ENCODE measurements around the gene PTPRT. TPM values are rescaled to one million over a fixed set of nuclear protein-coding genes. Genes with fewer than 3 reads are reported as not detected.

The PTPRT gene
- total and polyA plus RNA-seq, 2 experiments from 2014 or later: not detected

- H3K4me1 ChIP-seq (ENCODE audit: insufficient read depth): no peaks in the 10 kb centered on the region
- no peaks in the 10 kb centered on the region for H3K9me2 ChIP-seq (ENCODE audit: insufficient read depth)
- H3K36me3 ChIP-seq (ENCODE audit: insufficient read depth): no peaks in the 10 kb centered on the region
- H3K4me1 Mint-ChIP-seq: no peaks in the 10 kb centered on the region
- H3K4me3 ChIP-seq: no peak overlapping the region
- peaks cover 26% of the 10 kb centered on the region; the same call in 2 of the 3 replicates for H3K36me3 Mint-ChIP-seq (ENCODE audit: low read depth)
- H3K4me2 ChIP-seq: no peak overlapping the region
- H3K27me3 Mint-ChIP-seq (ENCODE audit: insufficient read depth, low read depth, poor library complexity): peaks cover 2% of the 10 kb centered on the region
- no peaks in the 10 kb centered on the region for H3K27me3 ChIP-seq (ENCODE audit: insufficient read depth)
- no peaks in the 10 kb centered on the region for H3F3A ChIP-seq (replicated peaks; ENCODE audit: low read depth)
- DNase-seq (ENCODE audit: low spot score): no peak
- no peak overlapping the region for H3K27ac Mint-ChIP-seq
- peaks cover 90% of the 10 kb centered on the region for H3K9me3 Mint-ChIP-seq
- TF ChIP-seq ZNF331 (CRISPR knock-in tag; IDR thresholded peaks at IDR 0.05; ENCODE audit: low read depth) (no peak), POLR2AphosphoS5 (IDR thresholded peaks at IDR 0.05; ENCODE audit: low read depth) (no peak), CTCF (conservative IDR thresholded peaks at IDR 0.05; ENCODE audit: low read depth in 2 of 2) (no peak), ETS1 (IDR thresholded peaks at IDR 0.05) (no peak), EZH2 (IDR thresholded peaks at IDR 0.05; ENCODE audit: low read depth, unreplicated experiment) (no peak), EZH2phosphoT487 (IDR thresholded peaks at IDR 0.05; ENCODE audit: unreplicated experiment) (no peak), ZNF462 (CRISPR knock-in tag; IDR thresholded peaks at IDR 0.05) (no peak), CREB1 (CRISPR knock-in tag; IDR thresholded peaks at IDR 0.05; ENCODE audit: low read depth) (no peak), ZNF114 (CRISPR knock-in tag; IDR thresholded peaks at IDR 0.05) (no peak), JUNB (IDR thresholded peaks at IDR 0.05; ENCODE audit: unreplicated experiment) (no peak), STAT1 (IDR thresholded peaks at IDR 0.05; ENCODE audit: unreplicated experiment) (no peak)
- H3K4me3 Mint-ChIP-seq: no peak overlapping the region
- no peak overlapping the region for H3K27ac ChIP-seq (ENCODE audit: low read depth)
- ATAC-seq: no peak
- H2AFZ ChIP-seq: no peak overlapping the region
- H4K20me1 ChIP-seq (replicated peaks; ENCODE audit: insufficient read depth): no peaks in the 10 kb centered on the region
- H3K79me2 ChIP-seq (replicated peaks; ENCODE audit: insufficient read depth): no peaks in the 10 kb centered on the region
These were observed 40.0 kb upstream of the PTPRT start for GRCh38 chr20:43229696-43230095.
